Mucosa of gallbladder (tissue), 1 donor: ENCODE measurements around the gene C9orf153. TPM values are rescaled to one million over a fixed set of nuclear protein-coding genes. Genes with fewer than 3 reads are reported as not detected.
"Not testable (repeated sequence)": the region's sequence is repeated elsewhere in the genome, so short reads cannot be mapped to it uniquely, and the experiment has no call there.

Source experiments
- DNase-seq: peaks from one replicate; pipeline ENCODE4 v3.0.0-alpha.2; 2020; ENCODE audit warnings: low spot score
- total RNA-seq: library from RNA; stranded (reverse); gene quantifications from one replicate; pipeline ENCODE4 v1.2.1, GENCODE V29; 2021
- donor health status: DM: no; HTN: no; CAD: no.

C9orf153 gene
- 0.23 TPM for total RNA-seq

DNA sequence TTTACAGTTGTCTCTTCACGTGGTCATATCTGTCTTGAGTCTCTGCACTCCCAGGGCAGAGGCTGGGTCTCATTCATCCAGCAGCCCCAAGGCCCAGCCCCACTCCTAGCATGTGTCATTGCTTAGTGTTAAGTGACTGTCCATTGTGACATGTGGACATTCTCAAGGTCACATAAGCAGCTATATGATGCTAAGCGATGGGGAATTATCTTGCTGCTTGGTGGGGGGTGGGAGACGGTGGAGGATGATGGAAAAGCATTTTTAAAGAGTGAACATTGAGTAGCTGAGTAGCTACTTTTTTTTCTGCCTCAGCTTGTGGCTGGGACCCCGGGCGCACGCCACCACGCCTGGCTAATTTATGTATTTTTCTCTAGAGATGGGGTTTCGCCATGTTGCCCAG, at the start of gene C9orf153:
Gene C9orf153, minus strand, starts transcription at position 101 of the 400 bp plus-strand sequence. CDS start 30,054 bp downstream, outside the sequence.
- DNase-seq = no peak

DNA sequence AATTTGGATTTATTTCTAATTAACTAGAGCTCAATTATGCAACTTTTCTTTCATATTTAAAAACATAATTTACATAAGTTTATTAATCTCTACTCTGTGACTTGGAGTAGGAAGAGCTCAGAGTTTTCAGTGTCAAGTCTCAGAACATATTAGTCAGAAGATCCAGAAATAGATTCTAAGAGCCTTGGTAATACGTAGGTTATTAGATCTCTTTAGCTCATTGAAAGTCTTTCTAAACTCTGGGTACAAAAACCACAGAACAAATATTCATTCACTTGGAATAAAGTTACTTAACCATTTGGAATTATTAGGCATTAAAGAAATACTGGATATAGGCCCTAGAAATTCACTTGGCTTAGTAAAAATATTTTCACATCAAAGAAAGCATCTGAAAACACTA, 49.2 kb upstream of the C9orf153 start:
- DNase-seq = no peak

DNA sequence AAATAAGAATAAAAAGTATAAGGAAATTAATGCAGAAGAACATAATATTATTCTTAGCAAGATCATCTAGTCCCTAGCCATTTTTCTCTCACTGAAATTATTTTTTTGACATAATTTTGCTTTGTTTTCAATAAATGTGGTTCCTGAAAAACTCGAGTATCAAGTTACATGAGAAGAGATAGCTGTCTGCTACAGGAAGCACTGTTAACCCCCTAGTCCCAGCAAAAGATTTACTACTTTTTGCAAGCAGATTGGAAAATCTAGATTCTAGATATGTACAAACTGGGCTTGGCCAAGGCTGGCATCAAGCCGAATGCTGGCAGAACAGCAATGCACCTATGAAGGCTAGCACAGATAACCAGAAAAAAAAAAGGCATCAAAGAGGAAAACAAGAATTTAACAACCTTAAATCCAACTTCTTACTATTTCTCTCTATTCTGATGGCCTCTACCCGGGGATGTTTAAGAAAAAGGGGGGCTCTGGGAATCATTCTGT, 44.8 kb upstream of the C9orf153 start:
- DNase-seq = no peak

DNA sequence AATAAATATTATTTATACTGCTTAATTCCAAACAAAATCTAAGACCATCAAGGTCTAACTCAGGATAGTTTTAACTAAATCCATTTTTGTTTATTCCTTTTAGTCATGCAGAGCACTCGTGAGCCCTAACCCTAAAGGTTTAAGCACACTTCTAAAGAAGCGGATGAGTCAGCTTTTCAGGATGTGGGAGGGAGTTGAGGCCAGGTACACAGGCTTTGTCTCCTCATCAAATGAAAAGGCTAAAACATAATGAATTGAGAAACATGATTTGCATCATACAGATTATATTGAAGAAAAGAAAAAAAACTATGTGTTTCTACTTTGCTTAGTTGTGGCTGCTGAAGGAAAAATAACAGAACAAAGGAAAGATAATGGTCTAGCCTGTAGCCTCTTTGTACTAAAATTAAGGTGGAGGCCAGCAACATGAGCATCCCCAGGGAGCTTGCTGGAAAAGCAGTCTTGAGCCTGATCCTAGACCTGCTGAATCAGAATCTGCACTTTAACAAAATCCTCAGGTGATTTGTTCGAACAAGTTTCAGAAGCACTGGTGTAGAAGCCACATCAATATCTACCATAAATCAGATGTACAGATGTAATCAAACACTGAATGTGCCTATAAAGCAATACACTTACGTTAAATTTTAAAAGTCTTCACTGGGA, 44.0 kb upstream of the C9orf153 start:
- DNase-seq = no peak

DNA sequence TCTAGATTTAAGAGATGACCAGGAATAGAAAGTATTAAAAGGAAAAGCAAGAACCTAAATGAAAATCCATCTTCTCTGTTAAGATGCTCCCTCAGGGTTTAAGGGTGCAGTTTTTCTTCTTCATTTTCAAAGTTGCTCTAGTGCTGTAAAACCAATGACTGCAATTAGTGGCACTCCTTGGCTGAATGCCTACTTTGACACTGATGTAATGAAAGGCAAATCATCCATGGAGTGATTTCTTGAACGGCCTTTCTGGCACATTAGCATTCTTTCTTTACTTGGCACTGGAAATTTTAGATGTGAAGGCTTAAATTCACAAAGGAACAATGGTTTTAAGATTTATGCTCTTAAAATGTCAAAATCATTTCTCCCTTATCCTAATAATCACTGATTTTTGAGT, 42.2 kb upstream of the C9orf153 start:
- DNase-seq = no peak

DNA sequence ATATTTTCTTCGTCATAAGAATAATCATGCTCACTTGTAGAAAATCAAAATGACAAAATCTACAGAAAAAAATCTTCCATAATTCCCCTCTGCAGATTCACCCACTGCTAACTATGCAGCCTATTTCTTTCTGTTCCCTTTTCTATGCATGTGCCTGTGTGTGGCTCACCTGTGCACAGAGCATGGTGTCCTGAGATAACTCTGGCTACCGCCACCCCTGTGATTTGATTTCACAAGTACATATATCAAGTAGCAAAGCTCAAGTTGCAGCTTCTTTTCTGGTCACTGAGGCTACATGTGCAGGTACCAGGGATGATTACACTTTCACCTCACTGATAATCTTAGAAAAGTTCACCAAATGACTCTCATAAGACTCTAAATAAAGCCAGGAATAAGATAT, 41.2 kb upstream of the C9orf153 start:
- DNase-seq = no peak

DNA sequence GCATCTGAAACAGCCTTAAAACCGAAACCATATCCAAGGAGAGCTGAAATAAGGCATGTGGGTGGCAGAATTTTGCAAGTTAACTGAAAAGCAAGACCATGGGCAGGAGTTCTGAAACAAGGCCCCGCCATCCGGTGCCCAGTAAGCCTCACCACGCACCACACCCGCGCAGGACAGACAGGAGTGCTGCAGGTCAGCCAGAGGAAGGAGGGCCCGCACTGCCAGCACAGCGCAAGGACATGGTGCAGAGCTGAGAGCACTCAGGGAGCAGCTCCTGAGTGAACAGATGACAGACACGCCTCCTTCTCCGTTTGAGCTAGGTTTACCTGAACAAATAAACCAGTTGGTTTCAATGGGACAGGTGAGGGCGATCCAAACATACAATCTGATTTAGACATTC, 39.4 kb upstream of the C9orf153 start:
- DNase-seq = no peak

DNA sequence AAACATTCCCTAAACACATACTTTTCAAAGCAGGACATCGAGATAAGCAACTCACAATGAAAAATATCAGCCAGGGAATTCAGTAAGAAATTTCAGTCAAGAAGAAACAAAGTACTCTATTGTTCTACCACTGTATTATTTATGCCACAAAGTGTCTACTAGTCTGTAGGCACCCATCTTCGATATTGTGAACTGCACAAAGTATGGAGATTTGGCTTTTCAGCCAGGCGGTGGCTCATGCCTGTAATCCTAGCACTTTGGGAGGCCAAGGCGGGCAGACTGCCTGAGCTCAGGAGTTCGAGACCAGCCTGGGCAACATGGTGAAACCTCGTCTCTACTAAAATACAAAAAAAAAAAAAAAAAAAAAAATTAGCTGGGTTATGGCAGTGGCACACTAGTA, 30.9 kb upstream of the C9orf153 start:
- DNase-seq = not testable (repeated sequence)

DNA sequence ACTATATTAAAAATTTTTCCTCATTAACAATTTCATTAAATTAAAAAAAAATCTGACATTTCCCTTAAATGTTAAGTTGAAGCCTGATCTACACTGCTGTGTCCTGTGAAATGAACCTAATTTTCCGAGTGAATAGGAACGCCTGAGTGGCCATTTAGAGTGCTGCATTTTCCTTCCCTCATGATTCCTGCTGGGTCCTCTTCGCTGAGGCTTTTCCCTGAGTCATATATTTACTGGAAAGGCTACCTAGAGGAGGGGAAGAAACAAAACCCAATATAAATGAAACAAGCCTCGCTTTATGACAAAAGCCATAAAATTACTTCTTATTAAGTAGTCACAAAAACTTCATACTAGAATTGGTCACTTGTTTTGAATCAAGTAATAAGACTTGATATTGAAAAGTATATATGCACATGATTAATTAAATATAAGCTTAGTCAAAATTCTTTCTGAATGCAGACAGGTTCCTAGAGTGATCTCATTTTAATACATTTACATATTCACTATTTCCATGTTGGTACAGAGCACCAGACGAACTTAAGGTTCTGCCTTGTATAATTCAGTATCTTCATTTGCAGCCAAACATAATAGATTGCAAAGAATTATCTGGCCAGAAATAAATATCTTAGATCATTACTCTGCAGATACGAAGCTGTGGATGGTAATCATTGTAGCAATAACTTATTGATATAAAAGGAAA, 29.2 kb upstream of the C9orf153 start:
- DNase-seq = no peak

DNA sequence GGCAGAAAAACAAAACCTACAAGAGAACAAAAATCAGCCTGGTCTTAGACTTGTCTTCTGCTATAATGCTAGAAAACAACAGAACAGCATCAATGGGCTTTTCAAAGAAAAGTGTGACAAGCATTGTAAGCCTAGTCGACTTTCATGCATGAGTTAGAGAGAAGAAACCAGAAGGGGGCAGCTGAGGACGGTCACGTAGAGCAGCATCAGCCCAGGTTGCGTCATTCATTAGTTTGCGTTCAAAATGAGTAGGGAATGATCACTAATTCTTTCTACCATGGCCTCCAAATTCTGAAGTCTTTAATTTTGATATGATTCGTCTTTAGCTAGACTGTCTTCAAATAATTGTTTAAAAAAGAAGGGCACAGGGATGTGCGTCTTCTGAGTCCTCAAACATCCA, 27.6 kb upstream of the C9orf153 start:
- no peak for DNase-seq

DNA sequence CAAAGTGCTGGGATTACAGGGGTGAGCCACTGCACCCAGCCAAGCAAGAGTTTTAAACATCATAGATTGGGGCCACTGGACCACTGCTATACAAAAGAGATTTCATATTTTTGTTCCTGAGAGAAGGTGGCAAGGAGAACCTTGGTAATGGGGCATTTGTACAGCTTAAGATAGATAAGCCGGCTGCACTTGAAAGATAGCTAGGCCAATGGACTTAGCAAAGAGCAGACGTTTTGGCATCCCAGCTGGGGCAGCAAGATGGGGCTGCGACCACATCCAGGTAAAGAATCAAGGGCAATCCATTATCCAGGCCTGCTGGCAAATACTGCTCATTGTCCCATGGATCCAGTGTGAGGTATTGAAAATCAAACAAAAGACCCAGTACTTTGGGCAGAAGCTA, 26.8 kb upstream of the C9orf153 start:
- no peak for DNase-seq

DNA sequence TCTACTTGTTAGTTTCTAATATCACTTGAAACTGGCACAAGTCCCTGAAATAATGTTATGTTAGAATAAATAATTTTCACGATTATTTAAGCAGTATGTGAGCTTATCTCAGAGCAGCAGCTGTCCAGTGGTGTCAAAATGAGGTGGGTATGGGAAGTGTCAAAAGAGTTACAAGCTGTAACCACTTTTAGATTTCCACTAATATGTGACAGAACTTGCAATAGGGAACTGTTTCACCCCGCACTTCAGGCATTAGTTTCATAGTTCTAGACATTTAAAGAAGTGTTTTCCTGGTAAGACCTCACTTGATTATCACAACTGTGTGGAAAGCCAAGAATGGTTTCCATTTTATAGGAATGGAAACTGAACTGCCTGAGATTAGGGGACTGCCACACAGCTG, 25.8 kb upstream of the C9orf153 start:
- DNase-seq = no peak

DNA sequence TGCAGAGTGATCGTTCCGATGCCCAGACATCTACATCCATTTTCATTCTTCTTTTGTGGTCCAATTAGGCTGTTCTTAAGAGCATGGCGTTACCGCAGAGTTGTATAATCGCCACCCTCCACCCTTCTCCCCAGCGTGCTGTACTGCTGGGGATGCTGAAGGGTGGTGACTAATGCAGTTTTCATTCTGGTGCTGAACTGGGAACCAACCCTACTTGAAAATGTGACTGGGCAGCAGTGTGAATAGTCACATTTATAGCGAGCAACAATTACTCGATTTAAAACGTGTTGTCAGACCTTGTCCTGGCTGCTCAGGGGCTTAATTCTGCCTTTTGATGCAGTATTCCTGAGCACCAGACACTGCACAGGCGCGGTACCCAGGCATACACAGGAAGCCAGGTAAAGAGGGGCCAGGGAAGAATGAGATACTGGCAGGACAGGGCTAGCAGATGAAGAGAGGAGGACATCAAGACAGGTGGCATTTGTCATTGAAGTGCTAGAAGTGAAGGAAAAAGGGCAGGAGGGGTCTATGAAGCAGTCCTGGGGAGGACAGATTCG, 23.6 kb upstream of the C9orf153 start:
- DNase-seq = no peak

DNA sequence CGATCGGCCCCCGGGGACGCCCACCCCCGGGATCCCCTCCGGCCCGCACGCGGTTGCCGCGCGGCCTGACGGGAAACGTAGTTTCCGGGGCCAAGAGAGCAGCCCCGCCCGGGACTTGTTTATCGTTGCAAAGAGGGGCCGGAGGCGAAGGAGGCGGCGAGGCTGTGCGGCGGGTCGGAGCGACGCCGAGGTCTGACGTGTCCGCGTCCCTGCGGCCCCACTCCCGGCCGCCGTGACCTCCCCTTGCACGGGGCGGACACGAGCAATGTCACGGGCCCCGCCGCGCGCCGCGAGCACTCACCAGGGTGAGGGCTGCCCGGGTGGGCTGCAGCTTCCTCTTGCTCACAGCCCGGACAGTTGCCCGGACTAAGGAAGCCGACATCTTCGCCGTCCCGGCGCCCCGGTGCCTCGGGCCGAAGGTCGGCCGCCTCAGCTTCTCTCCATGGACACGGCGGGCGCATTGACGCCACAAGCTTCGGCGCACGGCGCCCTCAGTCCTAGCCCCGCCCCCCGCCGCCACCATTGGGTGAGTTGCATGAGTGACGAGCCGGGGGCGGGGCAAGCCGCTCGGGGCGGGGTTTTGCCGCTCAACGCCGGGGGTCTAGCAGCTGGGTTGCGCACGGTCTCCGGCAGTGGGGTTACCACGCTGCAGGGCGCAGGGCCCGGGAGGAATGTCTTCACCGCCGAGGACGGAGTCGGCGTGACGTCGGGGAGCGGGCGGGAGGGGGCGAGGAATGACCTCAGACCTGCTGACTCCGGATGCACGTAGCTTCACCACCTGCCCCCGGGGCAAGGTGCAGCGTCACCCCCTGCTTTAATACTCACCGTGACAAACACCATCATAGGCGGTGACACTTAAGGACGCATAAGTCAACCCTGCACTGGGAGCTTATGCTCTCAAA, 22.9 kb upstream of the C9orf153 start, which contains the start of gene ISCA1:
Gene ISCA1, minus strand, starts transcription at position 462 of the 902 bp plus-strand sequence. Its CDS starts 80 bp downstream, at position 382.
- DNase-seq = peak; percentile 96

DNA sequence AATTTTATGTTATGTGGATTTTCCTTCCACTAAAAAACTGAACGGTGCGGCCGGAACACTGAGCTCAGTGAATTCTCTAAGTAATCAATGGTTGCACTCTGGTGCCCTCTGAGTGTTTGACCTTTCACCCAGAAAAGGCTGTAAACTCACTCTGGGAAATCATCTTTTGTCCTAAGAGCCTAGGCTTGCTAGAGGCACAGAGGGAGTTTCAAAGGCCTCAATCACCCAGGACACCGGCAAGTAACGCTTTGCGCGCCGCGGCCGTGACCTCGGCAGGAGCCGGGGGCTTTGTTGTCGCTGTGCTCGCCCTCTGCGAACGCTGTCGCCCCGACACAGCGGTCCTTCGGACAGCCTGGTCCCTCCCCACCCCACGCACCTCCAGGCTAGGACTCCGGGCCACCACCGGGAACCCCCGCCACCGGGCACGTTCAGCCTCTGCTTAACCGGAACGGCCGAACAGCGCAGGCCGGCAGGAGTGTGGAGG, 22.2 kb upstream of the C9orf153 start:
- DNase-seq = no peak

DNA sequence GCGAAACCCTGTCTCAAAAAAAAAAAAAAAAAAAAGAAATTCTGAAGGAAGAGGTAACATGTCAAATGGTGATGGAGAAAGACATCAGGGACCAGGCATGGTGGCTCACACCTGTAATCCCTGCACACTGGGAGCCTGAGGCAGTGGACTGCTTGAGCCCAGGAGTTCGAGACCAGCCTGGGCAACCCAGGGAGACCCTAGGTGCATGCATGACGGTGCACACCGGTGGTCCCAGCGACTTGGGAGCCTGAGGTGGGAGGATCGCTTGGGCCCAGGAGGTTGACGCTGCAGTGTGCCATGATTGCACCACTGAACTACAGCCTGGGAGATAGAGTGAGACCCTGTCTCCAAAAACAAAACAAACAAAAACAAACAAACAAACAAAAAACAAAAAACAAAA, 21.1 kb upstream of the C9orf153 start:
- no peak for DNase-seq

DNA sequence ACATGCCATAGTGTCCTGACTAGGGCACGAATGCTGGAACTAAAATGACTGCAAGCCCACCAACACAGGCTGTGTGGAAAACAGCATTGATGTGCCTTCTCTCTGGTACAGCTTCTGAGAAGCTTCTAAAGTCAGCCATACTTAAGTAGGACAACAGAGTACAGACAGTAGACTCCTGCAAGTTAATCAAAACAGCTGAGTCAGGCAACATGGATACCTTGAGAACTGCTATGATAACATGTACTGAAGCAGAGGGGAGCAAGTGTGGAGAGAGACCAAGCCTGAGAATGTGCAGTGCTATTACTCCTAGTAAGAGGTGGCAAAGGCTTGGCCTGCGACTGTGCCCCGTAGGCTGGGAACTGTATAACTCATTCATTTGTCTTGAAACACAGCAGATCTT, 20.4 kb upstream of the C9orf153 start:
- no peak for DNase-seq

DNA sequence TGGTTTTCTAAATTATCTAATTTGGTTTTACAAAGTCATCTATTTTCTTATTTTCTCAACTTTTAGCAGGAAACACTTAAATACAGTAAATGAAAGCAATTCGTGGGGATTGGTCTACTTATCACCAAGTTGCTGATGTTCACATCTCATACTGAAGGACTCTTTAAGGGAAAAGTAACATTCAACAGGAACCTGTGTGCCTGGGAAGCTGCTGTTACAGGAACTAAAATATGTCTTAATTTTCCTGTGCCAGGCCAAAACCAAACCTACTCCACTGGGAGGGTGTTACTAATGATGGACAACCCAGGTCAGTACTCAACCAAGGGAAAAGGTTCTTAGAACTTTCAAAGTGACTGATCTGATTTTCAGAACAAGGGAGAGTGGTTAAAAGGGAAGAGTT, 17.6 kb upstream of the C9orf153 start:
- DNase-seq = no peak

DNA sequence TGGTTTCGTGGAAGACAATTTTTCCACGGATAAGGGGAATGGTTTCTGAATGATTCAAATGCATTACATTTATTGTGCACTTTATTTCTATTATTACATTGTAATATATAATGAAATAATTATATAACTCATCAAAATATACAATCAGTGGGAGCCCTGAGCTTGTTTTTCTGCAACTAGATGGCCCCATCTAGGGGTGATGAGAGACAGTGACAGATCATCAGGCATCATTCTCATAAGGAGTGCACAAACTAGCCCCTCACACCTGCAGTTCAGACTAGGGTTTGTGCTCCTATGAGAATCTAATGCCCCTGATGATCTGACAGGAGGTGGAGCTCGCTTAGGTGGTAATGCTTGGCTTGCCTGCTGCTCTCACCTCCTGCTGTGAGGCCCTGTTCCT, 16.5 kb upstream of the C9orf153 start:
- DNase-seq = no peak

DNA sequence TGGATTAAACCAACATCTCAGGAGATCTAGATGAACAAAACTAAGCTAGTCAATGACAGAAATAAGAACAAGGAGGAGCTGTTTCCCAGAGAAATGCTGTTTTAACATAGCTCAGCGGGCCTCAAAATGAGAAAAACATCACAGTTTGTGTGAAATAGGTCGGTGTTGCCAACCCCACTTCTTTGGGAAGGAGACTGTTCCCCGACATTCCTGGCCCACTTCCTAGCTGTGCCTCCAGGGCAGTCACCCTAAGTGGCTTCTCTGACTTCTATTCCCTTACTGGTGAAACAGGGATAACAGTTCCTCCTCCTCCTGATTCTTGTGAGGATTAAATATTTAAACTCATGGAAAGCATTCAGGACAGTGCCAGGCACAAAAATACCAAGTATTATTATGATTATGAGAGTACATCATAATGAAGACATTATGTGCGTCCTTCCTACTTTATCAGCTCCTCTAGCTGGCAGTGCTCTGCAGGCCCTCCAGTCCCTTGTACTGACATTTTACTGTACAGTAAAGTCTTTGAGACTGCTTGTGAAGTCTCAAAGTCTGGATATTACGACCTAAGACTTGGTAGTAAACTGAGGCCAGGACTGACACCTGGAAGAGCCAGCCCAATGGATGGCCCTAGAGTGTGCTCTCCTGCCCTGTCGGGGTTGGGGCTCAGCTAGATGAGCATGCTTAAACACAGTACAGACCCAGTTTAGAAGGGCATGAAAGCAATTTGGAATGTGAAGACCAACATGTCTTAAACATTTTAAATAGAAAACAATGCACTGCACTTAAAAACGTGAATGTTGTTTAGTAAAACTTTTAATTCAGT, 15.6 kb upstream of the C9orf153 start:
- no peak for DNase-seq

DNA sequence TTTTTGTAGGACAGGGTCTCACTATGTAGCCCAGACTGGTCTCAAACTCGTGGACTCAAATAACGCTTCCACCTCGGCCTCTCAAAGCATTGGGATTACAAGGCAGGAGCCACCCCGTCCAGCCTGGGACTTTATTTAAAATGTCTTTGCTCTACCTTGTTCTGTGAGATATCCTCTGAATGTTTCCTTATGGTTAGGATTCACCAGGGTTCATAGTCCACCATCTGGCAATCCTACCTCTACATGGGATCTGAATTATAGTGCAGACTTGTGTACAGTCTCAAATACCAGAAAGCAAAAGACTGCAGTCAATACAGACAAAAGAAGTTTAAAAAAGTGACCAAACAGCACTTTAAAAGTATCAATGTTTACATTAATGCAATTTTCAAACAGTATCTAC, 12.8 kb upstream of the C9orf153 start:
- no peak for DNase-seq
